Vagina (tissue), 2 donors: ENCODE measurements around the gene IL18BP.

Experiments
- CTCF ChIP-seq, 3 experiments: fragments of 450-650 bp in 2 of 3; fragments of 200-600 bp in 1 of 3; sonication (generic) in 1 of 3; IDR thresholded peaks; one replicate each; pipeline ENCODE4 v1.5.1; 2017 to 2019; ENCODE audit warnings: antibody characterized with exemption in 3 of 3, mild to moderate bottlenecking in 2 of 3, moderate library complexity in 2 of 3
- POLR2A ChIP-seq, 2 donors: fragments of 450-650 bp; IDR thresholded peaks; one replicate each; pipeline ENCODE4 v1.6.1; 2017; ENCODE audit warnings: antibody characterized with exemption in 2 of 2, mild to moderate bottlenecking in 2 of 2, moderate library complexity in 2 of 2
- POLR2AphosphoS5 ChIP-seq, 2 donors: sonication (generic); formaldehyde crosslinking; IDR thresholded peaks; one replicate each; pipeline ENCODE4 v1.9.0; 2017; ENCODE audit warnings: antibody characterized with exemption in 2 of 2, mild to moderate bottlenecking in 2 of 2, low read depth in 1 of 2; ENCODE audit not compliant: insufficient read depth in 1 of 2

- TF ChIP-seq POLR2AphosphoS5 (IDR thresholded peaks at IDR 0.05; ENCODE audit: insufficient read depth in 1 of 2, low read depth in 1 of 2) = no peak
- TF ChIP-seq CTCF (IDR thresholded peaks at IDR 0.05) = no peak
- no peak for TF ChIP-seq POLR2A (IDR thresholded peaks at IDR 0.05)
Observed at GRCh38 chr11:71997594-71997993, 1.1 kb upstream of the IL18BP start.
